ENCODE measurements around the gene CDH24.

CDH24 gene

DNA sequence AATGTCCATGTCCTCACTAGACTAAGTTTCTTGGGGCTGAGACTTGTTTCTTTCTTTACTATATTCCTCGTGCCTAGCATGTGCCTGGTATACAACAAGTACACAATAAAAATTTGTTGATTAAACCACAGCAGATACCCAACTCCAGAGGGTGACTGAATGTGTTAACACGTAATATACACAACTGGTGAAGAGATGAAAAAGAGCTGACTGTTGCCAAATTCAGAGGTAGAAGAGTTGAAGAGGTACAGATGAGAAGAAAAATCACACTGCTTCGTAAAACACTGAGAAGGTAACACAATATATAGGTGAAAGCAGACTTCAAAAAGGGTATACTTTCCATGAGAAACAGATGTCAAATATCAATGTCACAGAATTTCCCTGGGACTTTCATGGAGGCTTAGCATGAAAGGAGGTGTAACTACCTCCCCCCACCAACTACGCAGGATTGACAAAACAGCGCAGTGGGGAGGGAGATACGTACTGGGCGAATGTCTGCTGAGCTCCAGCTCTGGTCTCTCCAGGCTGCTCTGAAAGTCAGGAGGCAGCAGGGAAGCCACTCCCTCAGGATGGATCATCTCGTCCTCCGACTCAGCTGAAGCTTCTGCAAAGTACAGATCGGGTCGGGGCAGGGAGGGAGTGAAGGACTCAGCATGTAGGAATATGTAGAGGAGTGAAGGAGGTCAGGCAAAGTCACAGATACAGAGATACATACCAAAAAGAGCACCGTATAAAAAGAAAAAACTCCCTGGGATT lies 32.4 kb upstream of the CDH24 start:
- Histone ChIP-seq H3K9ac (ENCODE audit: low read length) (no peak overlapping the region), H3K27ac (ENCODE audit: low read depth, low read length) (no peak overlapping the region), H3K27me3 (ENCODE audit: control insufficient read depth, insufficient read depth, low read length) (no peaks in the 10 kb centered on the region), H3K9me3 (ENCODE audit: control insufficient read depth, insufficient read depth, low read depth, low read length) (no peaks in the 10 kb centered on the region), H3K36me3 (ENCODE audit: control insufficient read depth, insufficient read depth, low read length) (peaks cover 86% of the 10 kb centered on the region), H3K4me3 (ENCODE audit: low read depth, low read length) (no peak overlapping the region), H3K4me1 (ENCODE audit: control insufficient read depth, insufficient read depth, low read length) (peaks cover 4% of the 10 kb centered on the region)

DNA sequence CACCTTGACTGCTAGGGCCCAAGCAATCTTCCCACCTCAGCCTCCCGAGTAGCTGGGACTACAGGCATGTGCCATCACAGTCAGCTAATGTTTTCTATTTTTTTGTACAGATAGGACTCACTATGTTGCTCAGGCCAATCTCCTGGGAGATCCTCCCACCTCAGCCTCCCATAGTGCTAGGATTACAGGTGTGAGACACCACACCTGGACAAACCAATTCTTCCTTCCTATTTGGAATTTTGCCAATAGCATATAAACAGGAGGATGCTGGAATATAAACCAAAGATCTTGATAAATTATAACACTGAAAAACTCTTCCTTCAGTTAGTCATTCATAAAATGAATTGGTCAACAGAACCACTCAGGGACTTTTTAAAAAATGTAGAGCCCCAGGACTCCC lies 29.2 kb upstream of the CDH24 start:
- Histone ChIP-seq H3K9ac (ENCODE audit: low read length) (no peak overlapping the region), H3K27me3 (ENCODE audit: control insufficient read depth, insufficient read depth, low read length) (no peaks in the 10 kb centered on the region), H3K36me3 (ENCODE audit: control insufficient read depth, insufficient read depth, low read length) (peaks cover 96% of the 10 kb centered on the region), H3K27ac (ENCODE audit: low read depth, low read length) (no peak overlapping the region), H3K4me1 (ENCODE audit: control insufficient read depth, insufficient read depth, low read length) (no peaks in the 10 kb centered on the region), H3K9me3 (ENCODE audit: control insufficient read depth, insufficient read depth, low read depth, low read length) (no peaks in the 10 kb centered on the region), H3K4me3 (ENCODE audit: low read depth, low read length) (no peak overlapping the region)

DNA sequence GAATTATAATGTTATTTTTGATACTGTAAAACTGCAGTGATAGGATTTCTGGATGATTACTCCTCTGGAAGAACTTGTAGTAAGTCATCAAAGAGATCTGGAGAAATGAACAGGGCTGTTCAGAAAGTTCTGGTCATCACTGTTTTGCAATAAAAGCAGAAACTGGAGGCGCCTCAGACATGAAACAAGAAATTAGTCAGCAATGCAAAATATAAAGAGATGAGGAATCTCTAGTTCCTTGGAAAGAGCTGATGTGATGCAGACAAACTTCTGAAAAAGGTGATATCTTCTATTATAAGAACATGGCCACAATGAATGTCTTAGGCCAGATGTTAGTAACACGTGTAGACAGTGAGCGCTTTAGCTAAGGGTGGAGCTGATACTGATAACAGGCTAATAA lies 28.1 kb upstream of the CDH24 start:
- H3K27me3 ChIP-seq (ENCODE audit: control insufficient read depth, insufficient read depth, low read length): no peaks in the 10 kb centered on the region
- no peak overlapping the region for H3K9ac ChIP-seq (ENCODE audit: low read length)
- H3K36me3 ChIP-seq (ENCODE audit: control insufficient read depth, insufficient read depth, low read length): peaks cover 98% of the 10 kb centered on the region
- H3K27ac ChIP-seq (ENCODE audit: low read depth, low read length): no peak overlapping the region
- H3K4me3 ChIP-seq (ENCODE audit: low read depth, low read length): no peak overlapping the region
- H3K4me1 ChIP-seq (ENCODE audit: control insufficient read depth, insufficient read depth, low read length): no peaks in the 10 kb centered on the region
- no peaks in the 10 kb centered on the region for H3K9me3 ChIP-seq (ENCODE audit: control insufficient read depth, insufficient read depth, low read depth, low read length)

DNA sequence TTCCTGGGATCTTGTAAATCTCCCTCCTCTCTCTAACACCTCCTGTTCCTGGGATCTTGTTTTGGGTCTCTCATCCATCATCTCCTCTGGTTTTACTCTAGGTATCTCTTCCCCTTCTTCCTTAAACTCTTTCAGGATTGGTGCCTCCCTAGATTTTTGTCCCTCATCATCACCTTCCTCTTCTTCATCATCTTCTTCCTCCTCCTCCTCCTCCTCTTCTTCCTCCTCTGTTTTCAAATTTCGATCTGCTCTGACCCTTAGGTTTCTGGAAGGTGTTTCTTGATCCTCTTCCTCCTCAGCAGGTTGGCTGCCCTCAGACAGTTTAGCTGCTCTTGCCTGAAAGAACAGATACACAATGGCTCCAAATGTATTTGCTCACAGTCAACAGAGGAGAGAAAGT lies 23.2 kb upstream of the CDH24 start:
- Histone ChIP-seq H3K4me3 (ENCODE audit: low read depth, low read length) (no peak overlapping the region), H3K27me3 (ENCODE audit: control insufficient read depth, insufficient read depth, low read length) (no peaks in the 10 kb centered on the region), H3K27ac (ENCODE audit: low read depth, low read length) (no peak overlapping the region), H3K9ac (ENCODE audit: low read length) (no peak overlapping the region), H3K36me3 (ENCODE audit: control insufficient read depth, insufficient read depth, low read length) (peaks cover 98% of the 10 kb centered on the region), H3K9me3 (ENCODE audit: control insufficient read depth, insufficient read depth, low read depth, low read length) (no peaks in the 10 kb centered on the region), H3K4me1 (ENCODE audit: control insufficient read depth, insufficient read depth, low read length) (peaks cover 9% of the 10 kb centered on the region; the same call in 1 of the 2 replicates)

DNA sequence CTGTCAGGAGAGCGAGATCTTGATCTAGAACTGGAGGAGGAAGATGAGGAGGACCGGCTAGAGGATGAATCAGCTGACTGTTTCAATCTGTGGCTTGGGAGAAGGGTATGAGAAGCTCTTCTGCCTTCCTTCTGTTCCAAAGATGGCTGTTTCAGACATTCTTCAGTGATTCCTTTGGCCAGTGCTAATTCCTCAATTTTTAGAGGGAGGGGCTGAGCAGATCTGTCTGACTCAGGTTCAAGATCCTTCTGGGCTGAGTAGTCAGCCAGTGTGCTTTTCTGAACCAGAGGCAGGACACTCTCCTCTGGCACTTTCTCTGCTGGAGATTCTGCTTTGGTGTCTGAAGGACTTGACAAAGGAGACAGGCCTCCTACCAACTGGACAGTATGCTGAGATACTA lies 22.4 kb upstream of the CDH24 start:
- Histone ChIP-seq H3K9ac (ENCODE audit: low read length) (no peak overlapping the region), H3K27ac (ENCODE audit: low read depth, low read length) (no peak overlapping the region), H3K4me1 (ENCODE audit: control insufficient read depth, insufficient read depth, low read length) (peaks cover 9% of the 10 kb centered on the region; the same call in 1 of the 2 replicates), H3K4me3 (ENCODE audit: low read depth, low read length) (no peak overlapping the region), H3K27me3 (ENCODE audit: control insufficient read depth, insufficient read depth, low read length) (no peaks in the 10 kb centered on the region), H3K9me3 (ENCODE audit: control insufficient read depth, insufficient read depth, low read depth, low read length) (no peaks in the 10 kb centered on the region), H3K36me3 (ENCODE audit: control insufficient read depth, insufficient read depth, low read length) (peaks cover 98% of the 10 kb centered on the region)

DNA sequence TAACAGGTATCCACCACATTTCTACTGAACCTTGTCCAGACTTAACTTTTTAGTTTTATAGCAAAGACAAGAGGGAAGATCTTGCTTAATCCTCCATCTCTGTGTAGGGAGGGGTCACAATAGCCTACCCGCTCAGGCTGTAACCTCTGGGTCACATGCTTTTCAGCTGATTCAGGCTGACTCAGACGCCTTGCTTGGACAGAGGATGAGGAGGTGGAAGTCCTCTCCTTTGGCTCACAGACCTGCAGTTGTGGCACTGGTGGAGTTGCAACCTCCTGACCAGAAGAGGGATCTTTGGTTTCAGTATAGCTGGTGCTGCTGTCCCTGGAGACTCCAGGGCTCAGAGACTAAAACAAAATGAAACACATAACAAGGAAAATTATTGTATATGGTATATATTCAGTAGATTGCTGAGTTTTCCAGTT lies 21.4 kb upstream of the CDH24 start:
- Histone ChIP-seq H3K4me1 (ENCODE audit: control insufficient read depth, insufficient read depth, low read length) (peaks cover 9% of the 10 kb centered on the region; the same call in 1 of the 2 replicates), H3K9me3 (ENCODE audit: control insufficient read depth, insufficient read depth, low read depth, low read length) (no peaks in the 10 kb centered on the region), H3K27ac (ENCODE audit: low read depth, low read length) (no peak overlapping the region), H3K36me3 (ENCODE audit: control insufficient read depth, insufficient read depth, low read length) (peaks cover 94% of the 10 kb centered on the region), H3K27me3 (ENCODE audit: control insufficient read depth, insufficient read depth, low read length) (no peaks in the 10 kb centered on the region), H3K4me3 (ENCODE audit: low read depth, low read length) (no peak overlapping the region), H3K9ac (ENCODE audit: low read length) (no peak overlapping the region)

DNA sequence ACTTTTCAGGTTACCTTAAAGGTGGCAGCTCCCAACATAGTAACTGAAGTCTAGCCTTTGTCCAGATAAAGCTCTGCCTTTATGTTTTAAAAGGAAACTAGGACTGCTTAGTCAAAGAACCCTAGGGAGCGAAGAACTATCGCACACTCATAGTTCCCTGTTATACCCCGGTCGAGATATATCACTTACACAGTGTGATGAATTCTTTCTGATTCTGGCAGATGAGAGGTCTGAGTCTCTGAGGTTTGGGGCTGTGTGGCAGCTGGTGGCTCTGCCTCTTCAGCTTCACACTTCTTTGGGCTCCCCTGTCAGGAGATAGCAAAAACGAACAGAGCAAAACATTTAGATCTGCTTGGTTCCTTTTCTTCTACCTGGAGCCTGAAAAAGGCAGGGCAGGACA lies 20.6 kb upstream of the CDH24 start:
- Histone ChIP-seq H3K4me1 (ENCODE audit: control insufficient read depth, insufficient read depth, low read length) (peaks cover 10% of the 10 kb centered on the region), H3K36me3 (ENCODE audit: control insufficient read depth, insufficient read depth, low read length) (peaks cover 91% of the 10 kb centered on the region), H3K9ac (ENCODE audit: low read length) (no peak overlapping the region), H3K9me3 (ENCODE audit: control insufficient read depth, insufficient read depth, low read depth, low read length) (no peaks in the 10 kb centered on the region), H3K27me3 (ENCODE audit: control insufficient read depth, insufficient read depth, low read length) (no peaks in the 10 kb centered on the region), H3K27ac (ENCODE audit: low read depth, low read length) (no peak overlapping the region), H3K4me3 (ENCODE audit: low read depth, low read length) (no peak overlapping the region)

DNA sequence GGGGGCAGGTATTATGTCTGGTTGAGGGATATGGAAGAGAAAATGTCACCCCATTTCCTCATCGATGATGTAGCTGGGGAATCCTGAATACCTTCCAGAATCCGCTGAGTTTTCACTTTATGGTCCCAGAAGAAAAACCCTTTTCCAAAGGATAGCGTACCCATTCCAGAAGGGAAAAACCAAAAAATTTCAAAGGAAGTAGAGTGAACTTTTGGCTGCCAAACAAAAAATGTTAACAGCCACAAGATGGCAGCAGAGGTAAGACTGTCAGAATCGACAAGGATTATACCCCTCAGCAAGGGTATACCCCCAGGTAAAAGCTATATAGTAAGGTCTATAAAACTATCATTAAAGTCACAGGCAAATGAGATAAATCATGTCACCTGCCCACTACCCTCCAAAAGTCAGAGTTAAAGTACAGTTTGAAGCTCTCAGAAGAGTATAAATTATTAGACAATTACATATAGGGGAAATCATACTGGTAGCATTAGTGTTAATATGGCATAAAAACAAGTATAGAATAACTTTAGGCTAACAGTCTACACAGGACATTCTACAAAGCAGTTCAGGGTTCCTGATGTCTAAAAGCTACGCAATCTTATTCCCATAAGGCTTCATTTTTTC lies 19.6 kb upstream of the CDH24 start:
- no peaks in the 10 kb centered on the region for H3K9me3 ChIP-seq (ENCODE audit: control insufficient read depth, insufficient read depth, low read depth, low read length)
- peaks cover 90% of the 10 kb centered on the region for H3K36me3 ChIP-seq (ENCODE audit: control insufficient read depth, insufficient read depth, low read length)
- peaks cover 20% of the 10 kb centered on the region for H3K4me1 ChIP-seq (ENCODE audit: control insufficient read depth, insufficient read depth, low read length)
- no peak overlapping the region for H3K9ac ChIP-seq (ENCODE audit: low read length)
- 0 out of 2 replicates have a peak overlapping the region, but pooled peaks have one; percentile 22 for H3K27ac ChIP-seq (ENCODE audit: low read depth, low read length)
- H3K27me3 ChIP-seq (ENCODE audit: control insufficient read depth, insufficient read depth, low read length): no peaks in the 10 kb centered on the region
- no peak overlapping the region for H3K4me3 ChIP-seq (ENCODE audit: low read depth, low read length)

DNA sequence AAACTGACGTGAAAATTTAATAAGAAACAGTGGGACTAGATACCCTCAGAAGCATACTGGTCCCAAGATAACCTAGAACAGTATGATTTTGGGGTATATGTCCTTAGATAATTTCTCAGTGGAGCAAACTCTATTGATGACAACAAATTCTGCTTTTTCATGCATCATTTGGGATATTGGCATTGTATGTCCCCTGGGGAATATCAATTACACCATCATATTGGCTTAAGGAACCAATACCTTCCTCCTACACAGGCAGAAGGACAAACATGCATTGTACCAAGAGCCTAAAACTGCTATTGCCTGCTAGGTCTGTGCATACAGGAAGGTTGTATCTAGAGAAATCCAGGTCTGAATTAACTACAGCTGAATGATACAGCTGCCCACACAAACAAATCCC lies 17.6 kb upstream of the CDH24 start:
- H3K9me3 ChIP-seq (ENCODE audit: control insufficient read depth, insufficient read depth, low read depth, low read length): no peaks in the 10 kb centered on the region
- H3K27me3 ChIP-seq (ENCODE audit: control insufficient read depth, insufficient read depth, low read length): no peaks in the 10 kb centered on the region
- H3K4me1 ChIP-seq (ENCODE audit: control insufficient read depth, insufficient read depth, low read length): peaks cover 30% of the 10 kb centered on the region
- no peak overlapping the region for H3K9ac ChIP-seq (ENCODE audit: low read length)
- no peak overlapping the region for H3K4me3 ChIP-seq (ENCODE audit: low read depth, low read length)
- H3K36me3 ChIP-seq (ENCODE audit: control insufficient read depth, insufficient read depth, low read length): peaks cover 70% of the 10 kb centered on the region
- H3K27ac ChIP-seq (ENCODE audit: low read depth, low read length): no peak overlapping the region

DNA sequence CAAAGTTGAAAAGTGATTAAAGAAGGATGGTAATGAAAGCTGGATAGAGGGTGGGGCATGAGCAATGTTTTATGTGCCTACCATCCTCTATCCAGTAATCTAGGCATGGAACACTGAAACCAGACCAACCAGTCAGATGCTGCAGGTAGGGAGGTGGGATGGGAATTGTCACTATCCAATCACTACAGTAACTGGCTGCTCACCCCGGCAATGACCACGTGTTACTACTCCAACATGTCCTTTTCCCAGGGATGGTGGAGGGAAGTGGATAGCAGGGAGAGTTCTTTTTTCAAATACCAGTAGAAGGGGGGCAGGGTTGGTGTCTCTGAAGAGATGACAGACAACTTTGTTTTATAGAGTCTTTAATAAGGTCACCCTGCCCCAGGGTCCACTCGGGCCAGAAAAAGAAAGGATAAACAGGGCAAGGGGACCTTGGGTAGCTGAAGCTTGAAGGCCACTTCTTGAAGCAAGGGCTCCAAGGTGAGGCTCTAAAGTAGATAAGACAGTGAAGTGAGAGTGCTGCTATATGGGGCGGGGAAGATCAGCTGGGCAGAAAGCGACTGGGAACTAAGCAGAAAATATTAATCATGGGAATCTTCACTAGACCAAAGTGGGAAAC lies 14.7 kb upstream of the CDH24 start:
- no peak overlapping the region for H3K9ac ChIP-seq (ENCODE audit: low read length)
- peak overlapping the region; percentile 98 for H3K4me3 ChIP-seq (ENCODE audit: low read depth, low read length)
- peaks cover 62% of the 10 kb centered on the region for H3K36me3 ChIP-seq (ENCODE audit: control insufficient read depth, insufficient read depth, low read length)
- no peaks in the 10 kb centered on the region for H3K27me3 ChIP-seq (ENCODE audit: control insufficient read depth, insufficient read depth, low read length)
- peaks cover 40% of the 10 kb centered on the region for H3K4me1 ChIP-seq (ENCODE audit: control insufficient read depth, insufficient read depth, low read length)
- H3K9me3 ChIP-seq (ENCODE audit: control insufficient read depth, insufficient read depth, low read depth, low read length): no peaks in the 10 kb centered on the region
- no peak overlapping the region; the same call in 1 of the 2 replicates for H3K27ac ChIP-seq (ENCODE audit: low read depth, low read length)

DNA sequence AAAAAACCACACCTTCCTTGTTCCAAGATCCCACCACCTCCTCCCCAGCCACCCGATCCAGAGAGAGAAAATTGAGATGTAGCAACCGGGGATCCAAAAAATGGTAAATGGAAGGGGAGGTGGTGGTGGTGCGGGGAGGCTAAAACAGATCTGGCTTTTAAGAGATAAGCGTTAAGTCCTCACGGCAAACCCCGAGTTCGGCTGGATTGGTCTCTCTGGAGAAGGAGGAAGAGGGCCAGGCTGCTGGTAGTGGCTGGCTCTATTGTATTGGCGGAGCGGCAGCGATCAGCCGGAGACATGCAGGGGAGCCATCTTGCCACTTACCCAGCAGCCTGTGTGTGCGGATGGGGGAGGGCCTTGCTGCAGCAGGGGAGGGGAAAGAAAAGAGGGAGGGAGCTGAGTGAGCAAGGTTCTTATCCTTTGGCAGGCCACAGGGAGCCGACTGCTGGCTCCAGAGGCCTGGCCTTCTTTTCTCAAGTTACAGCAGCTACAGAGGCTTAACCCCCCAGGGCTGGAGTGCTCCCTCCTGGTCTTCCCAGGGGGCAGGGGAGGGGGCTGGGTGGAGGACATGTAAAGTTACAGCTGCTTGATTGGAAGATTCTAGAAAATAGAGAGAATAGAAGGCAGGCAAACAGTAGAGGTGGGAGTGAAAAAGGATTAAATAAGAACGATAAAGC lies 14.1 kb upstream of the CDH24 start:
- peak overlapping the region; percentile 97 for H3K9ac ChIP-seq (ENCODE audit: low read length)
- no peaks in the 10 kb centered on the region for H3K27me3 ChIP-seq (ENCODE audit: control insufficient read depth, insufficient read depth, low read length)
- H3K4me1 ChIP-seq (ENCODE audit: control insufficient read depth, insufficient read depth, low read length): peaks cover 38% of the 10 kb centered on the region
- peaks cover 61% of the 10 kb centered on the region for H3K36me3 ChIP-seq (ENCODE audit: control insufficient read depth, insufficient read depth, low read length)
- no peaks in the 10 kb centered on the region for H3K9me3 ChIP-seq (ENCODE audit: control insufficient read depth, insufficient read depth, low read depth, low read length)
- H3K4me3 ChIP-seq (ENCODE audit: low read depth, low read length): peak overlapping the region; percentile 98
- H3K27ac ChIP-seq (ENCODE audit: low read depth, low read length): peak overlapping the region; percentile 89
